ENCODE results near the gene SCNM1.

Gene SCNM1

GRCh38 chr1:151165738-151166504 is at the start of gene SCNM1, which contains the start of gene LYSMD1:
TSS of gene SCNM1 (plus strand) at chr1:151166144. CDS start at chr1:151166153, 9 bp downstream.
TSS of gene LYSMD1 (minus strand) at chr1:151165902. CDS start at chr1:151165258, 644 bp downstream.
- DNase-seq = peak; percentile 99 to 100

- DNase-seq = no peak
Measured at GRCh38 chr1:151124763-151125403, 41.1 kb upstream of the SCNM1 start.

- no peak for DNase-seq
Measured at GRCh38 chr1:151128800-151129199, 37.1 kb upstream of the SCNM1 start.

GRCh38 chr1:151130987-151131586 is 34.9 kb upstream of the SCNM1 start:
- no peak for DNase-seq

- DNase-seq = no peak
Measured at GRCh38 chr1:151131701-151132334, 34.1 kb upstream of the SCNM1 start.

- no peak for DNase-seq
Measured at GRCh38 chr1:151132335-151133017, 33.5 kb upstream of the SCNM1 start.

- DNase-seq = no peak
Measured at GRCh38 chr1:151133018-151133806, 32.7 kb upstream of the SCNM1 start.

GRCh38 chr1:151134396-151134795 is 31.5 kb upstream of the SCNM1 start:
- peak in 1 of 2 experiments; percentile 53 for DNase-seq

GRCh38 chr1:151134991-151135390 is 31.0 kb upstream of the SCNM1 start:
- no peak for DNase-seq

- DNase-seq = no peak
Measured at GRCh38 chr1:151135433-151136385, 30.2 kb upstream of the SCNM1 start.

GRCh38 chr1:151137789-151138188 is 28.2 kb upstream of the SCNM1 start:
- DNase-seq = no peak

- no peak for DNase-seq
Measured at GRCh38 chr1:151142411-151143056, 23.4 kb upstream of the SCNM1 start.

GRCh38 chr1:151143057-151143435 is 22.9 kb upstream of the SCNM1 start:
- DNase-seq = no peak

GRCh38 chr1:151143986-151144385 is 22.0 kb upstream of the SCNM1 start:
- no peak for DNase-seq

GRCh38 chr1:151144474-151145303 is 21.3 kb upstream of the SCNM1 start:
- DNase-seq = no peak

- DNase-seq = no peak
Measured at GRCh38 chr1:151145304-151146071, 20.5 kb upstream of the SCNM1 start.

GRCh38 chr1:151146072-151146411 is 19.9 kb upstream of the SCNM1 start:
- no peak for DNase-seq

- peak; percentile 95 to 96 for DNase-seq
Measured at GRCh38 chr1:151146412-151147131, 19.4 kb upstream of the SCNM1 start, which contains the start of gene SEMA6C. TSS of gene SEMA6C (minus strand) at chr1:151146631. CDS start at chr1:151142621, 4,010 bp downstream.
